ENCODE data around the gene CHI3L2.
A peak's percentile ranks its signal among the peaks of the same experiment; 100 is the strongest.
"Not testable (repeated sequence)": the region's sequence is repeated elsewhere in the genome, so short reads cannot be mapped to it uniquely, and the experiment has no call there.

The CHI3L2 gene

GRCh38 chr1:111202366-111202706 lies 25.2 kb upstream of the CHI3L2 start:
- no peak for DNase-seq (ENCODE audit: extremely low read depth in 1 of 2, low read depth in 1 of 2)

GRCh38 chr1:111202707-111203623 lies 24.5 kb upstream of the CHI3L2 start:
- no peak for DNase-seq (ENCODE audit: extremely low read depth in 1 of 2, low read depth in 1 of 2)

GRCh38 chr1:111203681-111204200 lies 23.8 kb upstream of the CHI3L2 start:
- peak in 1 of 2 donors; percentile 79 for DNase-seq (ENCODE audit: extremely low read depth in 1 of 2, low read depth in 1 of 2)

GRCh38 chr1:111204201-111204982 lies 23.1 kb upstream of the CHI3L2 start:
- DNase-seq (ENCODE audit: extremely low read depth in 1 of 2, low read depth in 1 of 2): peak in 1 of 2 donors; percentile 68

- no peak for DNase-seq (ENCODE audit: extremely low read depth in 1 of 2, low read depth in 1 of 2)
Measured at GRCh38 chr1:111204983-111205713, 22.4 kb upstream of the CHI3L2 start.

GRCh38 chr1:111205714-111206050 lies 21.8 kb upstream of the CHI3L2 start:
- DNase-seq (ENCODE audit: extremely low read depth in 1 of 2, low read depth in 1 of 2): no peak

GRCh38 chr1:111208921-111209320 lies 18.6 kb upstream of the CHI3L2 start:
- no peak for DNase-seq (ENCODE audit: extremely low read depth in 1 of 2, low read depth in 1 of 2)

- no peak for DNase-seq (ENCODE audit: extremely low read depth in 1 of 2, low read depth in 1 of 2)
Measured at GRCh38 chr1:111209622-111210021, 17.9 kb upstream of the CHI3L2 start.

- DNase-seq (ENCODE audit: extremely low read depth in 1 of 2, low read depth in 1 of 2): no peak
Measured at GRCh38 chr1:111211921-111212320, 15.6 kb upstream of the CHI3L2 start.

GRCh38 chr1:111212634-111213335 lies 14.7 kb upstream of the CHI3L2 start:
- no peak for DNase-seq (ENCODE audit: extremely low read depth in 1 of 2, low read depth in 1 of 2)

- DNase-seq (ENCODE audit: extremely low read depth in 1 of 2, low read depth in 1 of 2): no peak
Measured at GRCh38 chr1:111213412-111213811, 14.1 kb upstream of the CHI3L2 start.

GRCh38 chr1:111214074-111214801 lies 13.3 kb upstream of the CHI3L2 start:
- no peak for DNase-seq (ENCODE audit: extremely low read depth in 1 of 2, low read depth in 1 of 2)

- no peak for DNase-seq (ENCODE audit: extremely low read depth in 1 of 2, low read depth in 1 of 2)
Measured at GRCh38 chr1:111214884-111215283, 12.6 kb upstream of the CHI3L2 start.

GRCh38 chr1:111215285-111215684 lies 12.2 kb upstream of the CHI3L2 start:
- not testable (repeated sequence) for DNase-seq (ENCODE audit: extremely low read depth in 1 of 2, low read depth in 1 of 2)

- DNase-seq (ENCODE audit: extremely low read depth in 1 of 2, low read depth in 1 of 2): no peak
Measured at GRCh38 chr1:111216751-111217150, 10.8 kb upstream of the CHI3L2 start.

- no peak for DNase-seq (ENCODE audit: extremely low read depth in 1 of 2, low read depth in 1 of 2)
Measured at GRCh38 chr1:111217183-111217910, 10.2 kb upstream of the CHI3L2 start.

GRCh38 chr1:111218701-111219556 lies 8.6 kb upstream of the CHI3L2 start:
- no peak for DNase-seq (ENCODE audit: extremely low read depth in 1 of 2, low read depth in 1 of 2)

- DNase-seq (ENCODE audit: extremely low read depth in 1 of 2, low read depth in 1 of 2): no peak
Measured at GRCh38 chr1:111219557-111220286, 7.8 kb upstream of the CHI3L2 start.

Data from activated CD8-positive, alpha-beta memory T cell treated with anti-CD3 and anti-CD28 coated beads for 1 hour (primary cell).